ENCODE results near the gene AASS. TPM values are rescaled to one million over a fixed set of nuclear protein-coding genes. Genes with fewer than 3 reads are reported as not detected.

AASS gene
- total RNA-seq, 1 donor from 2014 or later, result 264 TPM

- Mint-ChIP-seq H3K27ac (no peak overlapping the region), H3K27me3 (ENCODE audit: insufficient read depth, low read depth) (no peaks in the 10 kb centered on the region), H3K4me3 (no peak overlapping the region), H3K4me1 (peaks cover 7% of the 10 kb centered on the region), H3K36me3 (peaks cover 38% of the 10 kb centered on the region), H3K9me3 (no peaks in the 10 kb centered on the region)
- H3K4me1 ChIP-seq, result no peaks in the 10 kb centered on the region
- H2AFZ ChIP-seq (replicated peaks), result no peak overlapping the region
- TF ChIP-seq CTCF (IDR thresholded peaks at IDR 0.05), result no peak
- TF ChIP-seq EZH2phosphoT487 (IDR thresholded peaks at IDR 0.05), result no peak
- TF ChIP-seq EZH2 (IDR thresholded peaks at IDR 0.05), result no peak
- no peak overlapping the region for H3K4me2 ChIP-seq
- no peaks in the 10 kb centered on the region for H3K27me3 ChIP-seq
- H3F3A ChIP-seq (ENCODE audit: low read depth), result peaks cover 35% of the 10 kb centered on the region
- H3K9me3 ChIP-seq (ENCODE audit: low read depth), result no peaks in the 10 kb centered on the region
- H3K9ac ChIP-seq, result no peak overlapping the region
- no peaks in the 10 kb centered on the region for H4K20me1 ChIP-seq (ENCODE audit: low read depth)
- H3K27ac ChIP-seq, result no peak overlapping the region
- H3K36me3 ChIP-seq, result peaks cover 29% of the 10 kb centered on the region
- H3K4me3 ChIP-seq, result no peak overlapping the region
- no peak for DNase-seq (ENCODE audit: low spot score)
- H3K79me2 ChIP-seq (ENCODE audit: low read depth), result no peaks in the 10 kb centered on the region
Measured at GRCh38 chr7:122072272-122072671, 71.8 kb downstream of the AASS start.

GRCh38 chr7:122070834-122071233, 73.2 kb downstream of the AASS start:
- H3F3A ChIP-seq (ENCODE audit: low read depth), result peaks cover 29% of the 10 kb centered on the region
- no peak overlapping the region for H3K9ac ChIP-seq
- H3K9me3 Mint-ChIP-seq, result no peaks in the 10 kb centered on the region
- H3K4me3 ChIP-seq, result no peak overlapping the region
- H3K27ac Mint-ChIP-seq, result no peak overlapping the region
- peaks cover 18% of the 10 kb centered on the region for H3K36me3 ChIP-seq
- no peak overlapping the region for H3K4me3 Mint-ChIP-seq
- DNase-seq (ENCODE audit: low spot score), result no peak
- no peak for TF ChIP-seq CTCF (IDR thresholded peaks at IDR 0.05)
- TF ChIP-seq EZH2 (IDR thresholded peaks at IDR 0.05), result no peak
- TF ChIP-seq EZH2phosphoT487 (IDR thresholded peaks at IDR 0.05), result no peak
- H3K79me2 ChIP-seq (ENCODE audit: low read depth), result no peaks in the 10 kb centered on the region
- H3K4me1 ChIP-seq, result no peaks in the 10 kb centered on the region
- no peaks in the 10 kb centered on the region for H3K27me3 Mint-ChIP-seq (ENCODE audit: insufficient read depth, low read depth)
- peaks cover 23% of the 10 kb centered on the region for H3K36me3 Mint-ChIP-seq
- H2AFZ ChIP-seq (replicated peaks), result no peak overlapping the region
- no peak overlapping the region for H3K27ac ChIP-seq
- H3K4me1 Mint-ChIP-seq, result peaks cover 7% of the 10 kb centered on the region
- no peaks in the 10 kb centered on the region for H3K27me3 ChIP-seq
- no peaks in the 10 kb centered on the region for H3K9me3 ChIP-seq (ENCODE audit: low read depth)
- no peak overlapping the region for H3K4me2 ChIP-seq
- no peaks in the 10 kb centered on the region for H4K20me1 ChIP-seq (ENCODE audit: low read depth)

- H3K4me1 Mint-ChIP-seq, result peaks cover 7% of the 10 kb centered on the region
- H3K27ac Mint-ChIP-seq, result no peak overlapping the region
- H3K4me3 Mint-ChIP-seq, result no peak overlapping the region
Measured at GRCh38 chr7:122070062-122070461, 74.0 kb downstream of the AASS start.

More at GRCh38 chr7:122070062-122070461, 74.0 kb downstream of the AASS start:
- TF ChIP-seq EZH2 (IDR thresholded peaks at IDR 0.05), result no peak
- TF ChIP-seq EZH2phosphoT487 (IDR thresholded peaks at IDR 0.05), result no peak
- no peak for TF ChIP-seq CTCF (IDR thresholded peaks at IDR 0.05)
- H3K4me2 ChIP-seq, result no peak overlapping the region
- no peaks in the 10 kb centered on the region for H3K4me1 ChIP-seq
- no peak overlapping the region for H3K4me3 ChIP-seq
- no peaks in the 10 kb centered on the region for H3K9me3 ChIP-seq (ENCODE audit: low read depth)
- H3K36me3 Mint-ChIP-seq, result peaks cover 18% of the 10 kb centered on the region
- H3K9me3 Mint-ChIP-seq, result no peaks in the 10 kb centered on the region
- H3K27me3 Mint-ChIP-seq (ENCODE audit: insufficient read depth, low read depth), result no peaks in the 10 kb centered on the region
- no peaks in the 10 kb centered on the region for H4K20me1 ChIP-seq (ENCODE audit: low read depth)
- no peak overlapping the region for H3K27ac ChIP-seq
- peaks cover 10% of the 10 kb centered on the region for H3K36me3 ChIP-seq
- no peaks in the 10 kb centered on the region for H3K27me3 ChIP-seq
- no peaks in the 10 kb centered on the region for H3K79me2 ChIP-seq (ENCODE audit: low read depth)
- DNase-seq (ENCODE audit: low spot score), result no peak
- no peak overlapping the region for H2AFZ ChIP-seq (replicated peaks)
- peaks cover 24% of the 10 kb centered on the region for H3F3A ChIP-seq (ENCODE audit: low read depth)
- H3K9ac ChIP-seq, result no peak overlapping the region
